Lower leg skin (tissue), 3 donors: ENCODE results near the gene SLC8A2.

Experiments
- CTCF ChIP-seq, 3 donors: fragments of 450-650 bp; IDR thresholded peaks; one replicate each; pipeline ENCODE4 v1.5.1; 2016; ENCODE audit warnings: antibody characterized with exemption in 3 of 3, mild to moderate bottlenecking in 3 of 3, moderate library complexity in 2 of 3
- POLR2A ChIP-seq, 2 donors: fragments of 450-650 bp; IDR thresholded peaks; one replicate each; pipeline ENCODE4 v1.6.1; 2016 to 2017; ENCODE audit warnings: antibody characterized with exemption in 2 of 2, mild to moderate bottlenecking in 1 of 2, moderate library complexity in 1 of 2

DNA sequence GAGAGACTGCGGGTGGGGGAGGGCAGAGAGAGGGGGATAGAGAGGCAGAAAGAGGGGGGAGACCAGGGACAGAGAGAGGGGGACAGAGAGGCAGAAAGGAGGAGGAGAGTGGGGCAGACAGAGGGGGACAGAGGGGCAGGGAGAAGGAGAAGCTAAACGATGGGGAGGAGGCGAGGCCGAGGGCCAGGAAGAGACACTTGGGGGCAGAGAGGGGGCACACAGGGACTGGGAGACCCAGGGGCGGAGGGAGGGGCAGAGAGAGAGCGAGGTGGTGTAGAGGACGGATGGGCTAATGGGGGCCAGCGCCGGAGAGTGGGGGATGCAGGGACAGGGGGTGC lies 53.0 kb downstream of the SLC8A2 start:
- no peak for TF ChIP-seq CTCF (IDR thresholded peaks at IDR 0.05)
- TF ChIP-seq POLR2A (IDR thresholded peaks at IDR 0.05): no peak
